Cardiac muscle cell (in vitro differentiated cells and primary cell): Measurements from ENCODE around the gene LKAAEAR1. TPM values are rescaled to one million over a fixed set of nuclear protein-coding genes. Genes with fewer than 3 reads are reported as not detected.

Experiments used
- DNase-seq, 2 donors: peaks; one replicate each; pipeline versions ENCODE4 v3.0.0 to v3.0.0-alpha.2; 2010 to 2017; ENCODE audit warnings: low read depth in 1 of 2, low spot score in 1 of 2
- H3K27ac ChIP-seq: fragments of 200-600 bp; sonication (generic); 2 replicates; pipeline ENCODE4 v1.5.1; 2016
- H3K27me3 ChIP-seq: fragments of 200-600 bp; sonication (generic); 2 replicates; pipeline ENCODE4 v1.6.0; 2016; ENCODE audit warnings: control low read depth
- H3K36me3 ChIP-seq: fragments of 200-600 bp; sonication (generic); 2 replicates; pipeline ENCODE4 v1.5.1; 2016; ENCODE audit warnings: control low read depth
- H3K4me1 ChIP-seq: fragments of 200-600 bp; sonication (generic); 2 replicates; pipeline ENCODE4 v1.8.1; 2017; ENCODE audit warnings: low read depth, mild to moderate bottlenecking, mixed run types
- H3K4me3 ChIP-seq: fragments of 200-600 bp; sonication (generic); 2 replicates; pipeline ENCODE4 v1.5.1; 2016; ENCODE audit warnings: mild to moderate bottlenecking
- H3K9me3 ChIP-seq: fragments of 200-600 bp; sonication (generic); 2 replicates; pipeline ENCODE4 v1.5.1; 2017; ENCODE audit warnings: low read depth, mild to moderate bottlenecking, control low read depth
- CTCF ChIP-seq: IDR thresholded peaks from 2 replicates; pipeline ENCODE4 v1.5.1; 2012; ENCODE audit warnings: low read depth, mild to moderate bottlenecking, low read length
- polyA plus RNA-seq: library from polyadenylated mRNA; unstranded; fragments of >200 nt; fragmentation: Nextera tagmentation; extraction: Ambion mirVana; gene quantifications from 2 replicates; pipeline ENCODE4 v1.2.1, GENCODE V29; 2016
- total RNA-seq: library from RNA; depleted of rRNA; stranded (reverse); fragments of >200 nt; gene quantifications from 2 replicates; pipeline ENCODE4 v1.2.3, GENCODE V29; 2016

The LKAAEAR1 gene
- total and polyA plus RNA-seq, 2 experiments from 2014 or later, result 0.21 to 2.2 TPM

GRCh38 chr20:64081624-64081964 is 2.6 kb downstream of the LKAAEAR1 start:
- Histone ChIP-seq H3K4me3 (no peak overlapping the region), H3K36me3 (no peaks in the 10 kb centered on the region), H3K27me3 (peaks cover 30% of the 10 kb centered on the region), H3K9me3 (no peaks in the 10 kb centered on the region), H3K4me1 (peaks cover 17% of the 10 kb centered on the region), H3K27ac (no peak overlapping the region)
- no peak for DNase-seq
- no peak for TF ChIP-seq CTCF

GRCh38 chr20:64080813-64081623 is 3.2 kb downstream of the LKAAEAR1 start:
- no peak overlapping the region for H3K27ac ChIP-seq
- peaks cover 25% of the 10 kb centered on the region for H3K27me3 ChIP-seq
- no peak overlapping the region for H3K4me3 ChIP-seq
- no peaks in the 10 kb centered on the region for H3K36me3 ChIP-seq
- TF ChIP-seq CTCF, result no peak
- no peaks in the 10 kb centered on the region for H3K9me3 ChIP-seq
- no peak for DNase-seq
- peaks cover 17% of the 10 kb centered on the region for H3K4me1 ChIP-seq

GRCh38 chr20:64080013-64080812 is 4.0 kb downstream of the LKAAEAR1 start, which contains the start of gene OPRL1:
Gene OPRL1 (plus strand): TSS chr20:64080082. CDS start chr20:64092721, 12,639 bp downstream.
- Histone ChIP-seq H3K4me1 (peaks cover 17% of the 10 kb centered on the region), H3K36me3 (no peaks in the 10 kb centered on the region), H3K4me3 (peak within 1 kb of the TSS; percentile 82), H3K9me3 (no peaks in the 10 kb centered on the region), H3K27ac (no peak within 1 kb of the TSS), H3K27me3 (peaks cover 16% of the 10 kb centered on the region)
- no peak for TF ChIP-seq CTCF
- DNase-seq, result peak in 1 of 2 donors; percentile 35

- DNase-seq, result peak; percentile 74 to 86
- Histone ChIP-seq H3K9me3 (no peaks in the 10 kb centered on the region), H3K4me1 (peaks cover 17% of the 10 kb centered on the region), H3K27me3 (peaks cover 9% of the 10 kb centered on the region), H3K27ac (no peak within 1 kb of the TSS), H3K4me3 (peak within 1 kb of the TSS; percentile 82), H3K36me3 (no peaks in the 10 kb centered on the region)
- no peak for TF ChIP-seq CTCF
Observed at GRCh38 chr20:64079273-64080012, 4.8 kb downstream of the LKAAEAR1 start, which contains the start of gene RGS19. Gene RGS19 (minus strand): TSS chr20:64079518. CDS start chr20:64076886, 2,632 bp downstream.

- DNase-seq, result no peak
- Histone ChIP-seq H3K27me3 (peaks cover 3% of the 10 kb centered on the region), H3K9me3 (no peaks in the 10 kb centered on the region), H3K4me1 (peaks cover 17% of the 10 kb centered on the region), H3K27ac (no peak overlapping the region), H3K4me3 (peak overlapping the region; percentile 82), H3K36me3 (no peaks in the 10 kb centered on the region)
- TF ChIP-seq CTCF, result no peak
Observed at GRCh38 chr20:64078934-64079272, 5.3 kb downstream of the LKAAEAR1 start.
